ENCODE results near the gene B3GAT2. TPM values are rescaled to one million over a fixed set of nuclear protein-coding genes. Genes with fewer than 3 reads are reported as not detected.

B3GAT2 gene
- total and polyA plus RNA-seq, 9 donors: 0.04 to 0.15 (median 0.05) TPM; not detected in 6

DNA sequence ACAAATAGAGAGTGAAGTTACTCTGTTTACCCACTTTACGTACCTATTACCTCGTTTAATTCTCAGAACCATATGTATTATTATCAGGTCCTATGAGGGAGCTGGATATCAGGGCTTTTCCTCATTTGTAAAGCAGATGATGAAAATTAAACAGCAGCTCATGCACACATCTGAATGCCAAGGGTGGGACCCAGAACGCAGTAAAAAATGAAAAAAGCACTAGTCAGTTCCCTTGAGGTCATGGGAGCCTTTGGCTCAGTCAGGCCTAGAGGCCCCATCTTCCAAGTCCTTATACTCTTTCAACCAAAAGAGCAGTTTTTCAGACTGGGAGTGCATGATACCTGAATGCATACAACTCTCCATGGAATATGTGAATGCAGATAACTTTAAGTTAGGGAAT lies 23.0 kb downstream of the B3GAT2 start:
- Histone ChIP-seq H3K4me3 (no peak overlapping the region), H3K27ac (no peak overlapping the region), H3K9me3 (no peaks in the 10 kb centered on the region), H3K36me3 (no peaks in the 10 kb centered on the region), H3K27me3 (no peaks in the 10 kb centered on the region), H3K4me1 (ENCODE audit: insufficient read depth) (no peaks in the 10 kb centered on the region)
- WGBS, 3 donors: 76 to 90% (median 78%) methylated on average over 3 of the region's 3 CpGs
- intact Hi-C loops (cut with DNase I): loop anchor here in 1 of 4 donors (2.0 kb wide), 1 partner anchor 19 kb away; no protein-coding TSS in a partner anchor
- TF ChIP-seq POLR2A (IDR thresholded peaks at IDR 0.05) (no peak), EP300 (IDR thresholded peaks at IDR 0.05) (no peak), CTCF (IDR thresholded peaks at IDR 0.05) (no peak)
- DNase-seq: no peak

- H3K4me3 ChIP-seq: no peak overlapping the region
- no peaks in the 10 kb centered on the region for H3K36me3 ChIP-seq
- intact Hi-C loops (cut with DNase I): no loop called here
- H3K4me1 ChIP-seq (ENCODE audit: insufficient read depth): no peaks in the 10 kb centered on the region
- no peak for TF ChIP-seq CTCF (IDR thresholded peaks at IDR 0.05)
- no peak for TF ChIP-seq EP300 (IDR thresholded peaks at IDR 0.05)
- TF ChIP-seq POLR2A (IDR thresholded peaks at IDR 0.05): no peak
- no peaks in the 10 kb centered on the region for H3K27me3 ChIP-seq
- DNase-seq: no peak
- no peak overlapping the region for H3K27ac ChIP-seq
- H3K9me3 ChIP-seq: no peaks in the 10 kb centered on the region
- WGBS, 3 donors: 49 to 69% (median 68%) methylated on average over 1 of the region's 1 CpG
Measured at GRCh38 chr6:70905742-70906141, 51.1 kb downstream of the B3GAT2 start.

DNA sequence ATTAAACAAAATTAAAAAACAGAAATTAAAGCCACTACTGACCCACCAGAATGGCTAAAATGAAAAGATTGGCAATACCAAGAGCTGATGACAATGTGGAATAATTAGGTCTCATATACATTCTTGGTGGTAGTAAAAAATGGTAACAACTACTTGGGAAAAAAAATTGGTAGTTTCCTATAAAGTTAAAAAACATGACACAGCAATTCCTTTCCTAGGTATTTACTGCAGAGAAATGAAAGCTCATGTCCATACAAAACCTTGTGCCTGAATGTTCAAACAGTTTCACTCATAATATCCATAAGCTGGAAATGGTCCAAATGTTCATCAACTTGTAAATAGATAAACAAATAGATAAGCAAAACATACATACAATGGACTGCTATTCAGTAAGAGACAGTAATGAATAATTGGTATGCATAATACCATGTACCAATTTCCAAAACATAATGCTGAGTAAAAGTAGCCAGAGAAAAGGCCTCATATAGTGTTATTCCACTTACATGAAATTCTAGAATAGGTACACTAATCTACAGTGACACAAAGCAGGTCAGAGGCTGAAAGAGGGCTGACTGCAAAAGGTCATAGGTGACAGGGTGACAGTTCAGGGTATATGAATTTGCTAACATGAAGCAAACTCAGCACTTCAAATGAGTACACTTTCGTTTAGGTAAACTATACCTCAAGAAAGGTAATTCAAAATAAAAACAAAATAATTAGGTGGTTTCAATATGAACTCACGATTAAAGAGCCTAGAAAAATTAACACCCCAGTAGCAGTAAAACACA lies 53.0 kb downstream of the B3GAT2 start:
- intact Hi-C loops (cut with DNase I): no loop called here
- Histone ChIP-seq H3K9me3 (no peaks in the 10 kb centered on the region), H3K27ac (no peak overlapping the region), H3K27me3 (no peaks in the 10 kb centered on the region), H3K4me1 (ENCODE audit: insufficient read depth) (no peaks in the 10 kb centered on the region), H3K4me3 (no peak overlapping the region), H3K36me3 (no peaks in the 10 kb centered on the region)
- WGBS, 3 donors: 54 to 60% (median 54%) methylated on average over 2 of the region's 2 CpGs
- no peak for TF ChIP-seq CTCF (IDR thresholded peaks at IDR 0.05)
- TF ChIP-seq EP300 (IDR thresholded peaks at IDR 0.05): no peak
- TF ChIP-seq POLR2A (IDR thresholded peaks at IDR 0.05): no peak
- DNase-seq: no peak

- intact Hi-C loops (cut with DNase I): no loop called here
- Histone ChIP-seq H3K27me3 (no peaks in the 10 kb centered on the region), H3K9me3 (no peaks in the 10 kb centered on the region), H3K4me3 (no peak overlapping the region), H3K27ac (no peak overlapping the region), H3K36me3 (no peaks in the 10 kb centered on the region), H3K4me1 (ENCODE audit: insufficient read depth) (no peaks in the 10 kb centered on the region)
- WGBS, 3 donors: 79 to 87% (median 82%) methylated on average over 3 of the region's 3 CpGs
- no peak for TF ChIP-seq EP300 (IDR thresholded peaks at IDR 0.05)
- no peak for TF ChIP-seq CTCF (IDR thresholded peaks at IDR 0.05)
- no peak for TF ChIP-seq POLR2A (IDR thresholded peaks at IDR 0.05)
- no peak for DNase-seq
Measured at GRCh38 chr6:70901324-70901723, 55.5 kb downstream of the B3GAT2 start.
